Nephron progenitor cell (in vitro differentiated cells): ENCODE measurements around the gene TANK.
A peak's percentile ranks its signal among the peaks of the same experiment; 100 is the strongest.

Source experiments
- DNase-seq: peaks from one replicate; pipeline ENCODE4 v3.0.0; 2021
- H3K27ac Mint-ChIP-seq: 2 replicates; pipeline ENCODE4 v1.8.0; 2021; ENCODE audit warnings: mild to moderate bottlenecking, moderate library complexity, mixed read lengths
- H3K27me3 Mint-ChIP-seq: 2 replicates; pipeline ENCODE4 v1.8.0; 2021; ENCODE audit warnings: mild to moderate bottlenecking, low read depth, mixed read lengths; ENCODE audit not compliant: poor library complexity
- H3K36me3 Mint-ChIP-seq: 2 replicates; pipeline ENCODE4 v1.8.0; 2021; ENCODE audit warnings: low read depth, mixed read lengths
- H3K4me1 Mint-ChIP-seq: 2 replicates; pipeline ENCODE4 v1.8.0; 2021; ENCODE audit warnings: mixed read lengths
- H3K4me3 Mint-ChIP-seq: 2 replicates; pipeline ENCODE4 v1.8.0; 2021; ENCODE audit warnings: mild to moderate bottlenecking, moderate library complexity, mixed read lengths
- H3K9me3 Mint-ChIP-seq: 2 replicates; pipeline ENCODE4 v1.8.0; 2021; ENCODE audit warnings: mild to moderate bottlenecking, moderate library complexity, mixed read lengths
- TF ChIP-seq, protein P1 (sequence below): fragments of 200-600 bp; sonication (generic); IDR thresholded peaks from 2 replicates; pipeline ENCODE4 v1.5.0; 2021; ENCODE audit warnings: antibody characterized with exemption

TANK gene

DNA sequence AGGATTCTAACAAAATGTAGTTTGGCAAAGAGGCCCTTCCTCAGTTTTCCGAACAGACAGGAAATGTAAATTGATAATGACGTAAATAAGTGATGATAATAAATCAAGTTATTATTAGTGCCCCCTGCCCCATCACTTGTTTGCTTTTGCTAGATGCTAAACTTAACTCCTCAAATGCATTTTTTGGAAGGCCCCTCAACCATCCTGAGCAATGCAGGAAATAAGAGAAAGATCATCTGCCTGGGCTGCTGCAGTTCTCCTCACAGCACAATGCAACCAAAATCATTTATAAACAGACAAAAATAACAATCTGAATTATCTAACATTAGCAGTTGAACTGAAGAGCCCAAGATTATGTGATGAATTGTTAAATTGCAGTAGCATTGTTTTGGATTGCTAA lies 85.4 kb downstream of the TANK start:
- DNase-seq, result no peak
- Mint-ChIP-seq H3K9me3 (no peaks in the 10 kb centered on the region), H3K27ac (peak overlapping the region; percentile 96)

DNA sequence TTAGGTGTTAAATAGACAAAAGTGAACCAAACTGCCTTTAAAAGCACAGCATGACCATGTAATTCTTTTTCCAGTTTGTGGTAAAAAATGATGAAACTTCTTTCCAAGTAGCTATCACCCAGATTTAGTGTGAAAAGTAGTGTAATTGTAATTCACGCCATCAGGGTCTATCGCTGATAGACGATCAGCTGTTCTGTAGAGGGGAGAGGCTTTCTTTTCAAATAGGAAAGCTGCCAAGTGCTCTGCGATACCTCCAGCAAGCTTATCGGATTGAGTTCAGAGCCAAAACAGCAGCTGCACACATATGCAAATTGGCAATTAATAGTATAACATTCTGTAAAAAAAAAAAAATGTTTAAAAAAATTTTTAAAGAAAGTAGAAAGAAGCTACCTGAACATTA lies 86.1 kb downstream of the TANK start:
- no peak for DNase-seq
- peaks cover 9% of the 10 kb centered on the region for H3K27me3 Mint-ChIP-seq
- H3K4me3 Mint-ChIP-seq, result peak overlapping the region; percentile 90
- no peaks in the 10 kb centered on the region for H3K9me3 Mint-ChIP-seq
- TF ChIP-seq, protein P1, sequence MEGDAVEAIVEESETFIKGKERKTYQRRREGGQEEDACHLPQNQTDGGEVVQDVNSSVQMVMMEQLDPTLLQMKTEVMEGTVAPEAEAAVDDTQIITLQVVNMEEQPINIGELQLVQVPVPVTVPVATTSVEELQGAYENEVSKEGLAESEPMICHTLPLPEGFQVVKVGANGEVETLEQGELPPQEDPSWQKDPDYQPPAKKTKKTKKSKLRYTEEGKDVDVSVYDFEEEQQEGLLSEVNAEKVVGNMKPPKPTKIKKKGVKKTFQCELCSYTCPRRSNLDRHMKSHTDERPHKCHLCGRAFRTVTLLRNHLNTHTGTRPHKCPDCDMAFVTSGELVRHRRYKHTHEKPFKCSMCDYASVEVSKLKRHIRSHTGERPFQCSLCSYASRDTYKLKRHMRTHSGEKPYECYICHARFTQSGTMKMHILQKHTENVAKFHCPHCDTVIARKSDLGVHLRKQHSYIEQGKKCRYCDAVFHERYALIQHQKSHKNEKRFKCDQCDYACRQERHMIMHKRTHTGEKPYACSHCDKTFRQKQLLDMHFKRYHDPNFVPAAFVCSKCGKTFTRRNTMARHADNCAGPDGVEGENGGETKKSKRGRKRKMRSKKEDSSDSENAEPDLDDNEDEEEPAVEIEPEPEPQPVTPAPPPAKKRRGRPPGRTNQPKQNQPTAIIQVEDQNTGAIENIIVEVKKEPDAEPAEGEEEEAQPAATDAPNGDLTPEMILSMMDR, result no peak
- H3K27ac Mint-ChIP-seq, result no peak overlapping the region
- H3K36me3 Mint-ChIP-seq, result no peaks in the 10 kb centered on the region
- H3K4me1 Mint-ChIP-seq, result peaks cover 48% of the 10 kb centered on the region

More for the DNA sequence above, 85.4 kb downstream of the TANK start:
- Mint-ChIP-seq H3K4me1 (peaks cover 48% of the 10 kb centered on the region), H3K36me3 (no peaks in the 10 kb centered on the region), H3K27me3 (peaks cover 15% of the 10 kb centered on the region), H3K4me3 (peak overlapping the region; percentile 90)
- TF ChIP-seq, protein P1, result no peak

DNA sequence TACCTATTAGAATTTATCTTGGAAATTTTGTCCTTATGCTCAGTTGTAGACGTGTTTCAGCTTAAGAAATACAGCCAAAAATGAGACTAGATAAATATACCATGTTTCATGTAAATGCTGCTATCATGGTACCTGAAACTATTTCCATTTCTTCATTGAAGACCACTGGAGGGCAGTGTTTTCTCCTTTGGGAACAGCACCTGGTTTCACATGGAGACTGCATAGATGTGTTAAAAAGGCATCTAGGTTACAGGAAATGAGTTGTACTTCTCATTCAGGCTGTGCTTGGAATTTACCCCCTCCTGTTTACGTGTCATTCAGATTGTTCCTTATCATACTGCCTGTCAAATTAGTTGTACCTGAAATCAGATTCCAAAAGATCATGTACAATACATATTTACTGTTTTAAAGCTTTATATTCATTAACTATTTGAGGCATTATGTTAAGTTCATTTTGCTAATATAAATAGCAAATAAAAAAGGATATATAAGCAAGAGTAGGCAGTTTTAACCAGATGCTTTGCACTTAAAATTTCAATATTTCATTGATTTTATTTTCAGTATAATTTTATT lies 90.7 kb downstream of the TANK start:
- Mint-ChIP-seq H3K9me3 (no peaks in the 10 kb centered on the region), H3K27ac (no peak overlapping the region), H3K4me1 (peaks cover 15% of the 10 kb centered on the region), H3K36me3 (no peaks in the 10 kb centered on the region), H3K27me3 (no peaks in the 10 kb centered on the region), H3K4me3 (no peak overlapping the region)
- TF ChIP-seq, protein P1, result peak; percentile 63
- no peak for DNase-seq

DNA sequence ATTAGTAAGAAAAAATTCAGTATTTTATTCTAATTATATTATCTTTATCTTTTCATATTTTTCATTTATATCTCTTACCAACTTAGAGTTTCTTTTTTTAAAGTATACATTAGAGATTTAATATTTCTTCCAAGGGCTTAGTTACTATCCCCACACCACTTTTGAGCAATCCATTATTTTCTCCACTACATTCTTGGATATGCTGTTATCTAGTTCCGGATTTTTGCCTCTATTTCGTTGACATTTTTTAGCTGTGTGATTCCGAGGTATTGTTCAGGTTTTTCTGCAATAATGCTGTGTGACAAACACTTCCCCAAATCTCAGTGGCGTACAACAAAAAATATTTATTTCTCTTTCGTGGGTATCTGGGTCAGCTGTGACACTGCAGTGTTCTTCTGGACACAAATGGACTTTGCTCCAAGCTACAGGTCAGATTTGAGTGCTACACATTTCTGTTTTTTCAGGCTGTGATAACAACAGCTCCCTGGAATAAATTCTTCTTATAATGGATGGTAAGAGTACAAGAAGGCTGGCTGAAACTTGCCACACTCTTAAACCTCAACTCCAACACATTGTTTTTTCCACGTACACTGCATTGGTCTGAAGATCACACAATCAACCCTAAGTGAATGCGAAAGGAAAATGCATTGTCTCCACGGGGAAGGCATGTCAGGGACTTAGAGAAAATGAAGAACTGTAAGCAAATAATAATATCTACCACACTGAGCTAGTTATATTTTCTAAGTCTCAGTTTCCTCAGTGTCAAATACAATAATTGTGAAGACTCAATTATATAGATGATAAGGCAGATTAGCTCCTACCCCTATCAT lies 97.1 kb downstream of the TANK start:
- no peak overlapping the region for H3K4me3 Mint-ChIP-seq
- no peaks in the 10 kb centered on the region for H3K9me3 Mint-ChIP-seq
- TF ChIP-seq, protein P1, result no peak
- DNase-seq, result no peak
- no peak overlapping the region for H3K27ac Mint-ChIP-seq
- no peaks in the 10 kb centered on the region for H3K4me1 Mint-ChIP-seq
- H3K36me3 Mint-ChIP-seq, result no peaks in the 10 kb centered on the region
- H3K27me3 Mint-ChIP-seq, result peaks cover 6% of the 10 kb centered on the region

DNA sequence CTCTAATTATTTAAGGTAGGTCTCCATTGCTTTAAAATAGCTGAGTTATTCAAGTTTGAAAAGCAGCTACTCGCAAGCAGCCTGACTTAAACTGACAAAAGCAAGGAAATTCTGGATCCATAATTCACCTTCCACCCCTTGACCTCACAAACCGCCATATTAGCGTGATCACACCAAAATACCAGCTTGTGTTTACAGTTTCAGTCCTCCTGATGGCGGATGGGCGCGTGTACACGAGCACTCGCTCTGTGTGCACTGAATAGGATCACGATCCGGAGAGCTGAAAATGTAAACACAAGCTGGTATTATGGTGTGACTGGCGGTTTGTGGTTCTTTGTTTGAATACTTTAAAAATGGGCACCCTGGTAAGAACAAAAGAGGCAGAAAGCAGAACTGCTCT lies 105.6 kb downstream of the TANK start:
- no peaks in the 10 kb centered on the region for H3K36me3 Mint-ChIP-seq
- no peak overlapping the region for H3K4me3 Mint-ChIP-seq
- H3K4me1 Mint-ChIP-seq, result no peaks in the 10 kb centered on the region
- H3K9me3 Mint-ChIP-seq, result no peaks in the 10 kb centered on the region
- DNase-seq, result no peak
- H3K27ac Mint-ChIP-seq, result no peak overlapping the region
- TF ChIP-seq, protein P1, result no peak
- no peaks in the 10 kb centered on the region for H3K27me3 Mint-ChIP-seq
